H1 (cell line): ENCODE data around the gene KLHL35. TPM values are rescaled to one million over a fixed set of nuclear protein-coding genes. Genes with fewer than 3 reads are reported as not detected.
A peak's percentile ranks its signal among the peaks of the same experiment; 100 is the strongest.

ENCODE experiments used
- CTCF ChIA-PET: fragments of 300-600 bp; sonication (Branson Sonifier 250); formaldehyde crosslinking; loops from one replicate; lab custom pipeline; 2021; ENCODE audit not compliant: partially characterized antibody; lab: Charles Lee
- POLR2A ChIA-PET: fragments of 300-600 bp; sonication (Branson Sonifier 250); formaldehyde crosslinking; loops from one replicate; lab custom pipeline; 2021; ENCODE audit warnings: inconsistent platforms; ENCODE audit not compliant: partially characterized antibody; lab: Charles Lee
- DNase-seq, 2 experiments: peaks; one replicate each; pipeline versions ENCODE4 v3.0.0 to v3.0.0-alpha.2; 2010 to 2022; ENCODE audit warnings: low spot score in 2 of 2, low read depth in 1 of 2, mixed read lengths in 1 of 2
- FAIRE-seq: peaks from 2 replicates; lab custom pipeline; 2011; peaks lifted over from hg19 to GRCh38; lab: Jason Lieb, UNC
- H2AFZ ChIP-seq: 2 replicates; pipeline ENCODE4 v1.8.1; 2012; ENCODE audit warnings: low read length, inconsistent platforms
- H2AK5ac ChIP-seq: 2 replicates; pipeline ENCODE4 v1.6.1; 2013; ENCODE audit warnings: low read depth, low read length
- H2BK120ac ChIP-seq: replicated peaks from 2 replicates; pipeline ENCODE3; 2013; ENCODE audit warnings: low read depth, low read length, inconsistent platforms
- H2BK12ac ChIP-seq: 2 replicates; pipeline ENCODE4 v1.6.1; 2013; ENCODE audit warnings: low read depth, low read length
- H2BK15ac ChIP-seq: 2 replicates; pipeline ENCODE4 v1.6.1; 2013; ENCODE audit warnings: low read length
- H2BK20ac ChIP-seq: 2 replicates; pipeline ENCODE4 v1.6.1; 2013; ENCODE audit warnings: low read length
- H2BK5ac ChIP-seq: 2 replicates; pipeline ENCODE4 v1.6.1; 2013; ENCODE audit warnings: low read depth, low read length
- H3K14ac ChIP-seq: 2 replicates; pipeline ENCODE4 v1.6.1; 2013; ENCODE audit warnings: inconsistent platforms; ENCODE audit not compliant: insufficient read length
- H3K18ac ChIP-seq: 2 replicates; pipeline ENCODE4 v1.6.1; 2013; ENCODE audit warnings: low read length; ENCODE audit errors: extremely low read depth
- H3K23ac ChIP-seq: 2 replicates; pipeline ENCODE4 v1.6.1; 2013; ENCODE audit warnings: inconsistent platforms; ENCODE audit not compliant: insufficient read length
- H3K23me2 ChIP-seq: 2 replicates; pipeline ENCODE4 v1.6.1; 2013; ENCODE audit warnings: low read depth, low read length
- H3K27ac ChIP-seq: 2 replicates; pipeline ENCODE4 v1.6.1; 2011; ENCODE audit warnings: low read depth, low read length, inconsistent platforms
- H3K27me3 ChIP-seq, 4 experiments: replicated peaks in 1 of 4; 1 replicate in 1 of 4; 2 replicates in 3 of 4; pipeline versions ENCODE4 v1.6.1 to v1.8.1; 2011 to 2013; ENCODE audit warnings: low read length in 3 of 4, mild to moderate bottlenecking in 3 of 4, inconsistent platforms in 2 of 4, mixed read lengths in 2 of 4, moderate library complexity in 1 of 4; ENCODE audit not compliant: control insufficient read depth in 3 of 4, insufficient read depth in 3 of 4; ENCODE audit errors: extremely low read depth in 1 of 4
- H3K36me3 ChIP-seq, 4 experiments: 2 replicates each; pipeline versions ENCODE4 v1.6.1 to v1.8.1; 2011 to 2013; ENCODE audit warnings: mild to moderate bottlenecking in 4 of 4, low read length in 3 of 4, moderate library complexity in 2 of 4, control low read depth in 1 of 4, inconsistent platforms in 1 of 4; ENCODE audit not compliant: insufficient read depth in 4 of 4, control insufficient read depth in 2 of 4
- H3K4ac ChIP-seq: replicated peaks from 2 replicates; pipeline ENCODE3; 2013; ENCODE audit warnings: low read length, low read depth, mixed read lengths, inconsistent platforms; ENCODE audit not compliant: insufficient read length
- H3K4me1 ChIP-seq, 4 experiments: replicated peaks in 1 of 4; 1 replicate in 1 of 4; 2 replicates in 3 of 4; pipeline versions ENCODE4 v1.6.1 to v1.8.1; 2011 to 2013; ENCODE audit warnings: low read length in 3 of 4, inconsistent platforms in 2 of 4, mixed read lengths in 1 of 4; ENCODE audit not compliant: insufficient read depth in 4 of 4, control insufficient read depth in 3 of 4
- H3K4me2 ChIP-seq, 2 experiments: 2 replicates each; pipeline versions ENCODE4 v1.6.1 to v1.8.1; 2011 to 2013; ENCODE audit warnings: low read depth in 2 of 2, low read length in 2 of 2, control low read depth in 1 of 2, inconsistent platforms in 1 of 2, mild to moderate bottlenecking in 1 of 2; ENCODE audit not compliant: insufficient read depth in 1 of 2
- H3K4me3 ChIP-seq, 4 experiments: fragments of 200-600, 300-600 bp in 1 of 4; sonication (generic), shearing (Covaris generic), sonication (Bioruptor Twin) in 1 of 4; 2 replicates each; pipeline versions ENCODE4 v1.5.1 to v1.8.1; 2011 to 2016; ENCODE audit warnings: low read length in 4 of 4, low read depth in 3 of 4, control low read depth in 2 of 4, inconsistent platforms in 2 of 4, mild to moderate bottlenecking in 2 of 4, mixed read lengths in 1 of 4, moderate library complexity in 1 of 4; ENCODE audit not compliant: insufficient read depth in 2 of 4; ENCODE audit errors: extremely low read depth in 1 of 4
- H3K56ac ChIP-seq: replicated peaks from 2 replicates; pipeline ENCODE3; 2013; ENCODE audit warnings: low read depth, mild to moderate bottlenecking, mixed read lengths, low read length, inconsistent platforms; ENCODE audit not compliant: insufficient read length
- H3K79me1 ChIP-seq: 2 replicates; pipeline ENCODE4 v1.6.1; 2013; ENCODE audit warnings: low read depth, low read length, control low read depth
- H3K79me2 ChIP-seq, 2 experiments: 2 replicates each; pipeline versions ENCODE4 v1.6.1 to v1.8.1; 2012 to 2013; ENCODE audit warnings: low read length in 2 of 2, mild to moderate bottlenecking in 2 of 2, inconsistent platforms in 1 of 2; ENCODE audit not compliant: insufficient read depth in 2 of 2, control insufficient read depth in 1 of 2
- H3K9ac ChIP-seq, 4 experiments: replicated peaks in 1 of 4; 1 replicate in 1 of 4; 2 replicates in 3 of 4; pipeline versions ENCODE4 v1.6.1 to v1.8.1; 2011 to 2013; ENCODE audit warnings: low read depth in 3 of 4, low read length in 3 of 4, control low read depth in 2 of 4, mild to moderate bottlenecking in 2 of 4, moderate library complexity in 2 of 4, inconsistent platforms in 1 of 4; ENCODE audit errors: extremely low read depth in 1 of 4
- H3K9me3 ChIP-seq, 2 experiments: 2 replicates each; pipeline versions ENCODE4 v1.6.1 to v1.8.1; 2012 to 2013; ENCODE audit warnings: mild to moderate bottlenecking in 2 of 2, moderate library complexity in 2 of 2, control low read depth in 1 of 2, inconsistent platforms in 1 of 2, low read depth in 1 of 2, low read length in 1 of 2, mixed read lengths in 1 of 2; ENCODE audit not compliant: insufficient read depth in 2 of 2
- H4K20me1 ChIP-seq, 2 experiments: replicated peaks in 1 of 2; 2 replicates each; pipeline versions ENCODE3 to v1.8.1; 2011 to 2013; ENCODE audit warnings: inconsistent platforms in 2 of 2, low read length in 2 of 2, mild to moderate bottlenecking in 1 of 2; ENCODE audit not compliant: insufficient read depth in 2 of 2, control insufficient read depth in 1 of 2
- H4K5ac ChIP-seq: 2 replicates; pipeline ENCODE4 v1.6.1; 2013; ENCODE audit warnings: low read length, low read depth, mixed read lengths, inconsistent platforms; ENCODE audit not compliant: insufficient read length
- H4K8ac ChIP-seq: 2 replicates; pipeline ENCODE4 v1.8.0; 2013; ENCODE audit warnings: mild to moderate bottlenecking, moderate library complexity, low read length, inconsistent platforms; ENCODE audit not compliant: insufficient read depth; ENCODE audit errors: extremely low read depth
- H4K91ac ChIP-seq: replicated peaks from 2 replicates; pipeline ENCODE3; 2013; ENCODE audit warnings: low read length, mixed read lengths, inconsistent platforms; ENCODE audit not compliant: insufficient read length
- ASH2L ChIP-seq: fragments of 200-600, 300-600 bp; sonication (generic); IDR thresholded peaks from one replicate; pipeline ENCODE4 v1.7.1; 2017; ENCODE audit warnings: low read length
- BCL11A ChIP-seq, 2 experiments: IDR thresholded peaks; one replicate each; pipeline ENCODE4 v1.6.1; 2011; ENCODE audit warnings: low read depth in 2 of 2, low read length in 2 of 2, mild to moderate bottlenecking in 2 of 2
- BRCA1 ChIP-seq: IDR thresholded peaks from 2 replicates; pipeline ENCODE4 v1.6.1; 2012; ENCODE audit warnings: low read depth, low read length, improper control_type of control experiment
- JUND ChIP-seq: IDR thresholded peaks from 2 replicates; pipeline ENCODE4 v1.6.1; 2011; ENCODE audit warnings: mild to moderate bottlenecking, improper control_type of control experiment, low read length
- SIRT6 ChIP-seq: IDR thresholded peaks from one replicate; pipeline ENCODE4 v1.7.1; 2012; ENCODE audit warnings: low read length, inconsistent platforms
- TBP ChIP-seq: IDR thresholded peaks from 2 replicates; pipeline ENCODE4 v1.6.1; 2011; ENCODE audit warnings: low read depth, low read length, improper control_type of control experiment
- TCF12 ChIP-seq: IDR thresholded peaks from 2 replicates; pipeline ENCODE4 v1.6.1; 2011; ENCODE audit warnings: low read depth, mild to moderate bottlenecking, low read length
- WGBS, 2 experiments: shearing (Covaris generic) in 1 of 2; methylation state at CpG; one replicate each; pipeline versions ENCODE4 v1.1.6 to v1.1.7; 2013 to 2015; ENCODE audit warnings: low lambda C conversion rate in 2 of 2, mixed read lengths in 2 of 2, inconsistent platforms in 1 of 2, low coverage in 1 of 2, missing lambda C conversion rate in 1 of 2; ENCODE audit not compliant: insufficient replicate concordance in 2 of 2, insufficient coverage in 1 of 2, insufficient read length in 1 of 2; ENCODE audit errors: extremely low coverage in 1 of 2, missing lambda C conversion rate in 1 of 2; 5-methylcytosine and 5-hydroxymethylcytosine counted together
- polyA plus RNA-seq, 7 experiments: library from polyadenylated mRNA; depleted of rRNA in 3 of 7; stranded (reverse) in 5 of 7; unstranded in 2 of 7; fragments of >200 nt in 5 of 7; fragments of 200-250 nt in 2 of 7; gene quantifications; 1 replicate in 5 of 7; 2 replicates in 1 of 7; 4 replicates in 1 of 7; pipeline versions ENCODE4 v1.2.1 to v1.2.3, GENCODE V29; 2011 to 2013; ENCODE audit warnings: missing spikeins in 2 of 7, mixed read lengths in 2 of 7
- total RNA-seq: library from RNA; stranded (reverse); fragmentation: NEBNext Ultra II Directional; extraction: Animal tissue kit (Norgen Biotek cat#: 25700); gene quantifications from 2 replicates; pipeline ENCODE4 v1.2.1, GENCODE V29; 2021

The KLHL35 gene
- total and polyA plus RNA-seq, 2 of the 8 experiments (the other 6 are each of a cell fraction or from before 2014, with no cell fraction given): 0.35 to 0.41 TPM

DNA sequence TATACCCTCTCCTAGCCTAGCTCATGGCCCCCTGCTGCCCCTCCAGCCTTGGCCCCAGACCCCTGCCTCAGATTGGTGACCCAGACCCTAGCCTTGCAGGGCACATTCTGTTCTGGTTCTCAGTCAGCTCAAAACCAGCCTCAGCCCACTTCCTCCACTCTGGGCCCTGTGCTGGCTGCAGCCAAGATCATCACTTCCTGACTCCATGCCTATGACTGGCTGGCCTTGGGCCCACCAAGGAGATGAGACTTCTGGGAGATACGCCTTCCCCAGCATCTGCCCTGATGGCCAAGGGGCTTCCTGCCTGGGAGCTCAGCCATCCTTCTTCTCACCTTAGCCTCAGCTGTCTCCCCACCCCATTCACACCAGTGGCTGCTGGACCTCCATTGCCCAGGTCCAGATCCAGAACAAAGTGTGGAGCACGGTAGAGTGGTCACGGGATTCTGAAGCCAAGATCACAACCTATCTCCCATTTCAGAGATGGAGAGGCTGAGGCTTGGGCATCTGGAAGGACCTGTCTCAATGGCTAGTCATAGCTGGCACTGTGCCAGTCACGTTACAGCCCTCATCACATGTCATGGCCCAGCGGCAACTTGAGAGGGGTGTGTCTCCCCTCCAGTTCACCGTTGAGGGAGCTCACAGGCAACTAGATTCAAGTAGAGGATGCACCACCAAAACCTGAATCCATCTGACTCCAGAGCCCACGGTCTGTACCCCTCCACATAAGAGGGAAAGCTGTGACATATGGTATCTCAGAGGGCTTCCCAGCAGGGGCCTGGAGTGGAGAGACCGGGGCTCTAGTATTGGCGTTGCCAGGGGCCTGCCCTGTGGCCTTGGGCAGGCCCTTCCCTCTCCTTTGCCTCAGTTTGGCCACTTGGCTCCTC is 43.0 kb upstream of the KLHL35 start:
- Histone ChIP-seq H3K4me1 (peaks cover 3 to 8% (median 4%) of the 10 kb centered on the region in 4 experiments; a peak in 5 of 7 replicates), H4K5ac (no peak overlapping the region), H3K36me3 (no peaks in the 10 kb centered on the region), H2AFZ (no peak overlapping the region), H3K9ac (no peak overlapping the region), H3K23me2 (no peaks in the 10 kb centered on the region), H2BK12ac (no peak overlapping the region), H3K9me3 (no peaks in the 10 kb centered on the region), H2BK20ac (no peak overlapping the region), H2BK5ac (no peak overlapping the region), H3K56ac (no peak overlapping the region), H2BK15ac (no peak overlapping the region), H3K4ac (no peak overlapping the region), H2AK5ac (peak overlapping the region; percentile 57; the same call in 1 of the 2 replicates), H2BK120ac (no peak overlapping the region), H3K79me2 (no peaks in the 10 kb centered on the region), H3K14ac (no peak overlapping the region), H3K27ac (no peak overlapping the region), H3K23ac (no peak overlapping the region), H3K18ac (no peak overlapping the region), H4K8ac (no peak overlapping the region; the same call in 1 of the 2 replicates), H3K79me1 (no peaks in the 10 kb centered on the region), H4K91ac (no peak overlapping the region), H3K4me3 (no peak overlapping the region), H3K4me2 (peak overlapping the region in 1 of 2 experiments; percentile 43; a peak in 2 of 4 replicates), H3K27me3 (no peaks in the 10 kb centered on the region), H4K20me1 (no peaks in the 10 kb centered on the region)
- DNase-seq (no peak), FAIRE-seq (no peak)
- TF ChIP-seq SIRT6: no peak
- no peak for TF ChIP-seq ASH2L
- TF ChIP-seq BRCA1: no peak
- TF ChIP-seq TCF12: no peak
- TF ChIP-seq JUND: no peak
- no peak for TF ChIP-seq BCL11A (IDR thresholded peaks at IDR 0.05; ENCODE audit: low read depth in 2 of 2, low read length in 2 of 2)
- no peak for TF ChIP-seq TBP
- WGBS, 2 experiments: 95% methylated on average over 9 of the region's 9 CpGs; no CpG with 5 or more reads in 1 of the 2 experiments
- CTCF ChIA-PET: interaction anchor here (0.6 to 31.5 kb wide), 17 partner anchors 11 to 312 kb away, joined by 3 to 603 read pairs (median 5); partner anchors contain the start of gene GDPD5
- POLR2A ChIA-PET: interaction anchor here (0.6 to 3.7 kb wide), 12 partner anchors 9 to 102 kb away, joined by 3 to 21 read pairs (median 5); partner anchors contain the start of gene SERPINH1
